HG03575 (cell line): Measurements from ENCODE around the gene MEAF6.

ENCODE experiments used
- ATAC-seq: cut with Tn5 transposase; IDR thresholded peaks from one replicate; pipeline ENCODE4 v1.9.1; 2021; ENCODE audit not compliant: unreplicated experiment, insufficient number of reproducible peaks, low FRiP score; ENCODE audit errors: extremely low read depth

The MEAF6 gene

GRCh38 chr1:37476460-37477197 is 37.9 kb downstream of the MEAF6 start:
- no peak for ATAC-seq

GRCh38 chr1:37476087-37476452 is 38.5 kb downstream of the MEAF6 start:
- no peak for ATAC-seq

DNA sequence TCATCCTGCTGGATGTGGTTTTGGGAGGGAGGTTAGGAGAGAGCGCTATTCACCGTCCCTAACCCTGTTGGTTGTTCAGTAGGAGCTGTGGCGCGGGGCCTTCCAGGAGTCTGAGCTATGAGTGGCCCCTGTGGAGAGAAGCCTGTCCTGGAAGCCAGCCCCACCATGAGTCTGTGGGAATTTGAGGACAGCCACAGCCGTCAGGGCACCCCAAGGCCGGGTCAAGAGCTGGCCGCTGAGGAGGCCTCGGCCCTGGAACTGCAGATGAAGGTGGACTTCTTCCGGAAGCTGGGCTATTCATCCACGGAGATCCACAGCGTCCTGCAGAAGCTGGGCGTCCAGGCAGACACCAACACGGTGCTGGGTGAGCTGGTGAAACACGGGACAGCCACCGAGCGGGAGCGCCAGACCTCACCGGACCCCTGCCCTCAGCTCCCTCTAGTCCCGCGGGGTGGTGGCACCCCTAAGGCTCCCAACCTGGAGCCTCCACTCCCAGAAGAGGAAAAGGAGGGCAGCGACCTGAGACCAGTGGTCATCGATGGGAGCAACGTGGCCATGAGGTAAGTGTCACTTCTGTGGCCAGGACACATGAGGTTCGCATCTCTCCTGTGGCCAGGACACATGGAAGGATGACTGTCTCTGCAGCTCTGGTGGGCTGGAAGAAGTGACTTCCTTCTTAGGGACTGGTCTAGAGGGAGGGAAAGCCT is 39.0 kb downstream of the MEAF6 start:
- ATAC-seq: no peak

GRCh38 chr1:37474697-37475379 is 39.7 kb downstream of the MEAF6 start:
- no peak for ATAC-seq

DNA sequence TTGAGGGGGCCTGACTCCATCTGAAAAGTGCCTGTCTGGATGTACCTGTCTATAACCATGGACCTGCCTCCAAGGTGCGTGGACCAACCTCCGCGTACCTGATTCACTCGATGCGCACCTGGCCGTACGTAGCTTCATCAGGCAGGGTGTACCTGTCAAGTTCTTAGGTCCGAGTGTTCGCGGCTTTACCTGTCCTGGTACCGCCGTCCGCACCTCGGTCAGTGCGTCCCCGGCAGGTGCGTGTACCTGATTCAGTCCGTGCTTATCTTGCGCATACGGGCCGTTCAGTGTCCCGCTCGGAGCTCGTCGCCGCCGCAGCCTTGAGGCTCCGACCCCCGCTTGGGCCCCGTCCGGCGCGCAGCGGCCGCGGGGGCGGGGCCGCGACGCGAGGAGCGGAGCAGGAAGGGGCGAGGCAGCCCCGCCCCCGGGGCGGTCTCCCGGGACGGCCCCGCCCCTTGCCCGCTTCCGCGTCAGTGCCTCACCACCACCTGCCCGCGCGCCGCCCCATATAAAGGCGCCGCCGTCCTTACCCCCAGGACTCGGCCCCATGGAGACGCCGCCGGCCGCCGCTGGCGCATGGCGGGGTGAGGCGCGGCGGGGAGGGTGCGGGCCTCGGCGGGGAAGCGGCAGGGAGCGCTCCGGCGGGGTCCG is 40.4 kb downstream of the MEAF6 start, which contains the start of gene ZC3H12A:
ZC3H12A (plus strand) TSS at position 535 of the 651 bp plus-strand sequence. CDS start 917 bp downstream, outside the sequence.
- ATAC-seq: no peak

DNA sequence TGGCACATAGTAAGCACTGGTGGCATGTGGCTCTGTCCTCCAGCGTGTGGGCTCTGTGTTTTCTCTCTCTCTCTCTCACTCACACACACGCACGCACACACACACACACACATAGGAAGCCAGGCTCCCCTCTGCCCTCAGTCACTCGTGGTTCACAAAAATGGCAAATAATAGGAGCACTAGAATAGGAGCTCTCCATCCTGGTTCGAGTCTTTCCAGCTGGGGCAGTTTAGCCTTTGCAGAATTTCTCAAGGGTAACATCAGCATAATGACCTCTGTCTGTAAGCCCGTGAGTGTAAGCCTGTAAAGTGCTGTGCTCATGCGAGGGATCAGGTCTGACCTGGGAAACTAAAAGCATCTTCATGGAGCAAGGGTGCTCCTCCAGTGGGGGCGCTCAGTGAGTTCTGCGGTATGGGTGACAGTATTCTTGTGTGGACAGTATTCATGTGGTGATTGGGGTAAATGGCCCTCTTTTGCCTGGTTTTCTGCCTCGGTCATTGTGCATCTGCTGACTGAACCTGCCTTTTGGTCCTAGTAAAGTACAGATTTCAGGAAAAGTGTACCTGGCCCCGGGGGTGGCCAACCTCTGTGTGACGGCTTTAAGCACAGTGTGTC is 41.0 kb downstream of the MEAF6 start:
- ATAC-seq: no peak

- ATAC-seq: no peak
Observed at GRCh38 chr1:37472994-37473393, 41.6 kb downstream of the MEAF6 start.

DNA sequence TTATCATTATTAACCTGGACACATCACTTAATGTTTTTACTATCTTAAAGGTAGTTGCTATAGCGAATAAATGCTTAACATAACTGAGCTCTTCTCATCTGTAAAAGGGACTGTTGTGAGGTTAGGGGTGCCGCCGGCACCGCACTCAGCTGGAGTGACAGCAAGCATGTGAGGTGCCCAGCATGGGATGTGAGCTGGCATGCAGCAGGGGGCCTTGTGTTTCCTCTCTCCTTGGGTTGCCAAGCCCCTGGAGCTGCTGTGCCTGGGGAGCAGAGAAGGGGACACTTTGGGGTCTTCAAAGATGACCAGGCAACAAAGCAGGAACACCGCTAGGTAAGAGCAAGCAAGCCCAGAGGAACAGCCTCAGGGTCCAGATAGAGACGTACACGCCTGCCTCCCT is 42.3 kb downstream of the MEAF6 start:
- ATAC-seq: no peak

DNA sequence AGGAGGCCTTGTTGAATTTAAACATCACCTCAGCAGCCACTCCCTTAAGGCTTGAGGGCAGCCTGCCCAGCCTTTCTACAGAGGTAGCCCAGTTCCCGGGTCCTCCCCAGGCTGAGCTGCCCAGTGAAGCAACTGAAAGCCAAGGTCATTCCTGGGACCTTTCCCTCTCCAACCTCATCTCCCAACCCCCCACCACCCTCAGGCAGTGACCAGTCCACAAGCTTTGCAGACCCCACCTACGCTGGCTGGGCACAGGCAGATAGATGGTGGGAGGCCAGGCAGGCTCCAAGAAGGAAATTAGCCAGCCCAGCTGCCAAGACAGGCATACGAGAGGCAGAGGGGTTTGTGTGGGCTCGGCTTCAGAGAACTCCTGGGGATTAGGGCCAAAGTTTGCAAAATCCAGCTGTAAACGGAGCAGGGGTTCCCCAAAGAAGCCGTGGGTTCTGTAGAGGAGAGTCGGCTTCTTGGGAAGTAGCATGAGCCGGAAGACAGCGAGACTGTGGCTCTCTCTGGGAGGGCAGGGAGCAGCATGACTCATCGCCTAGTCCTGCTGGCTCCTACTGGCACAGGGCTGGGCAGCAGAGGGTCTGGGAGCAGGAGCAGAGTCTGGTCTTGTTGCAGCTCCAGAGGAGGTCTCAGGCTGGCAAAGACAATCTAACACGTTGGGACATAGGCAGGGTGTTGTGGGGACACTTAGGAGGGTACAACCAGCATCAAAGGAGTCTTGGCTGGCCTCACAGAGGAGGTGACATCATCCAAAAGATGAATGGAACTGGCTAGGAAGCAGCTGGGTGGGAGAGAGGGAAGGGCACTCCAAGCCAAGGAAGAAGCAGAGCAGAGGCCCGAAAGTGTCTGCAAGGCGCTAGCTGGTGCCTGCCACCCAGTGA is 43.0 kb downstream of the MEAF6 start:
- no peak for ATAC-seq

GRCh38 chr1:37469386-37469785 is 45.2 kb downstream of the MEAF6 start:
- ATAC-seq: no peak

GRCh38 chr1:37468037-37468436 is 46.5 kb downstream of the MEAF6 start:
- ATAC-seq: no peak

DNA sequence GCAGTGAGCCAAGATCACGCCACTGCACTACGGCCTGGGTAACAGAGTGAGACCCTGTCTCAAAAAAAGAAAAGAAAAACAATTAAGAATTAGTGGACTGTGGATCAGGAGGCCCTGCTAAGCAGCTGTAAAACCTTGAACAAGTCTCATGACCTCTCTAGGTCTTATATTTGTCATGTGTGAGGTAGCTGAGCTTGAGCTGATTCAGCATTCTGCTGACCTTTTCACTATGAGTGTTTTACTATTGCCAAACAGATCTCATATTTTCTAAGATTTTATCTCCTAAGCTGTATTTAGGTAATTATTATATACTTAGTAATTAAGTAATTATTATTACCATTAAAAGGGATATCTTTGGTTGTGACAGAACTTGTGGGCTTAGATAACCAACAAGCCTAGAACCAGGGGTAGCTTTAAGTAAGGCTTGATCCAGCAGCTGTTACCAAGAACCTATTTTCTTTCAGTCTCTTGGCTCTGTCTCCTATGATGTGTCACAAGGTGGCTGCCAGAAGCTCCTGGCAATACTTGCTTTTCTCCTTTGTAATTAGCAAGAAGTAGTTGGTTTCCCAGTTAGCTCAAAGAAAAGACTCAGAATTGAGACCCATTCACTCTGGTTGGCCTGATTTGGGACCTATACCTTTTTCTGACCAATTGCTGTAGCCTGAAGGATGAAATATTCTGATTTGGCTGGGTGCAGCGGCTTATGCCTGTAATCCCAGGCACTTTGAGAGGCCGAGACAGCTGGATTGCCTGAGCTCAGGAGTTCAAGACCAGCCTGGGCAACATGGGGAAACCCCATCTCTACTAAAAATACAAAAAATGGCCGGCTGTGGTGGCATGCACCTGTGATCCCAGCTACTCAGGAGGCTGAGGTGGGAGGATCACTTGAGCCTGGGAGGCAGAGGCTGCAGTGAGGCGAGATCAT is 48.7 kb downstream of the MEAF6 start:
- no peak for ATAC-seq

DNA sequence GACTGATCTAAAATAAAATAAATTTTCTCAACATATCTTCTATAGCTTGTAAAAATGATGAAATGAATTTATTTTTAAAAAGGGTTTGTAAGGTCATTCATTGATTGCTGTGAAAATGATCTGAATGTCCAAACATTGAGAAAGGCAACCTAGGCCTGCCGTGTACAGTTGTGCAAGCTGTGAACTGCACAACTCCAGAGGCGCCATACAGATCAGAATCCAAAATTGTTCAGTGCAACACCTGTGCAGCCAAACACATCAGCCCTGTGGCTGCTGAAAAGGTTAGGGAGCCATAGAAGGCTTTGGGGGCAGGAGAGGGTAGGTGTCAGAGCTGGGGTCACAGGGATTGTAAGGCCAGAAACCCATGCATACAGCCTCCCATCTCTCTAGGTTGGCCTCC is 50.1 kb downstream of the MEAF6 start:
- no peak for ATAC-seq

GRCh38 chr1:37461698-37462436 is 52.7 kb downstream of the MEAF6 start:
- ATAC-seq: no peak

GRCh38 chr1:37458551-37458950 is 56.0 kb downstream of the MEAF6 start:
- no peak for ATAC-seq

DNA sequence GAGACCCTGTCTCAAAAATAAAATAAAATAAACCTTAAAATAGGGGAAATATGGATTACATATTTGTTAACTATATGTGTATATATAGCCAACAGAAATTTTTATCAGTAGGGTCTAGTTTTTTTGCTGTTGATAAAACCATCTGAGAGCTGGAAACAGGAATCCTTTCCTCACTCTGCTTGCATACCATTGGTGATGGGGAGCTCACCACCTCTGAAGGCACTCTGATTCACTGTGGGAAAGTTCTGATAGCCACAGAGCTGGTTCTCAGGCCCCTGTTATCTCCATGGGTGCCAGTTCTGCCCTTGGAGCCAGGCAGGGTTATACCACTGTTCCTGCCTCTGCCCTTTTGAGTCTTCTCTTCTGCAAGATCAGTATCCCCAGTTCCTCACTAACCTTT is 58.0 kb downstream of the MEAF6 start:
- ATAC-seq: no peak

DNA sequence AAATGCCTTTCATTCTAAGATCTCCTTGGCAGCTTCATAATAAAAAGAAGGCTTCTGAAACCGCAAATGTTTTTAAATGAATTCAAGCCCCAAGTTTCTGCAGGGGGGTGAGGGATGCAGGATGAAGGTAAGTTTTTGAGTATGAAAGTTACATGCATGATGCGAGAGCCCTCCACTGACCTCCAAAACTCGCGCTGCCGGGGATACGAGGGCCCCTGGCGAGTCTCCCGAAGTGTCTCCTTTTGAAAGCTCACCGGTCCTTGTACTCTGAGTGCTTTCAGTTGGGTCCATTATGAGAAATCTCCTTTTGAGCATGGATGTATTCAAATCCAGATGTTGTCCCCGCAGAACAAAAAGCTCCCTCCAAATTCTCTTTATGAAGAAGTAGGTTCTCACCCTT is 59.0 kb downstream of the MEAF6 start:
- no peak for ATAC-seq
